VCaP (cell line): ENCODE measurements around the gene PDZD2.
"Not testable (repeated sequence)": the region's sequence is repeated elsewhere in the genome, so short reads cannot be mapped to it uniquely, and the experiment has no call there.

Experiments used
- H3K27ac ChIP-seq: fragments of 450-650 bp; 2 replicates; pipeline ENCODE4 v1.5.1; 2017
- CTCF ChIP-seq: fragments of 450-650 bp; conservative IDR thresholded peaks from 2 replicates; pipeline ENCODE4 v1.5.1; 2017; ENCODE audit warnings: mild to moderate bottlenecking, moderate library complexity

The PDZD2 gene

GRCh38 chr5:32109236-32109635 lies 470.3 kb downstream of the PDZD2 start:
- TF ChIP-seq CTCF: no peak
- H3K27ac ChIP-seq: no peak overlapping the region

GRCh38 chr5:32110111-32110696 lies 471.3 kb downstream of the PDZD2 start:
- no peak overlapping the region for H3K27ac ChIP-seq
- TF ChIP-seq CTCF: no peak

- no peak for TF ChIP-seq CTCF
- H3K27ac ChIP-seq: peak overlapping the region; percentile 8; the same call in 1 of the 2 replicates
These were observed 477.1 kb downstream of the PDZD2 start for GRCh38 chr5:32115985-32116384.

- no peak for TF ChIP-seq CTCF
- H3K27ac ChIP-seq: peak overlapping the region; percentile 8; the same call in 1 of the 2 replicates
These were observed 477.8 kb downstream of the PDZD2 start for GRCh38 chr5:32116574-32117313.

- not testable (repeated sequence) for H3K27ac ChIP-seq
These were observed 480.0 kb downstream of the PDZD2 start for GRCh38 chr5:32118922-32119321.

GRCh38 chr5:32123058-32123805 lies 484.3 kb downstream of the PDZD2 start:
- TF ChIP-seq CTCF: no peak
- no peak overlapping the region for H3K27ac ChIP-seq

- no peak overlapping the region for H3K27ac ChIP-seq
- no peak for TF ChIP-seq CTCF
These were observed 485.2 kb downstream of the PDZD2 start for GRCh38 chr5:32123889-32124676.
